ENCODE measurements around the gene OTUB1. TPM values are rescaled to one million over a fixed set of nuclear protein-coding genes. Genes with fewer than 3 reads are reported as not detected.
A peak's percentile ranks its signal among the peaks of the same experiment; 100 is the strongest.

Gene OTUB1
- total and polyA plus RNA-seq, 7 experiments from 2014 or later, result 59.4 to 125 (median 75.0) TPM

DNA sequence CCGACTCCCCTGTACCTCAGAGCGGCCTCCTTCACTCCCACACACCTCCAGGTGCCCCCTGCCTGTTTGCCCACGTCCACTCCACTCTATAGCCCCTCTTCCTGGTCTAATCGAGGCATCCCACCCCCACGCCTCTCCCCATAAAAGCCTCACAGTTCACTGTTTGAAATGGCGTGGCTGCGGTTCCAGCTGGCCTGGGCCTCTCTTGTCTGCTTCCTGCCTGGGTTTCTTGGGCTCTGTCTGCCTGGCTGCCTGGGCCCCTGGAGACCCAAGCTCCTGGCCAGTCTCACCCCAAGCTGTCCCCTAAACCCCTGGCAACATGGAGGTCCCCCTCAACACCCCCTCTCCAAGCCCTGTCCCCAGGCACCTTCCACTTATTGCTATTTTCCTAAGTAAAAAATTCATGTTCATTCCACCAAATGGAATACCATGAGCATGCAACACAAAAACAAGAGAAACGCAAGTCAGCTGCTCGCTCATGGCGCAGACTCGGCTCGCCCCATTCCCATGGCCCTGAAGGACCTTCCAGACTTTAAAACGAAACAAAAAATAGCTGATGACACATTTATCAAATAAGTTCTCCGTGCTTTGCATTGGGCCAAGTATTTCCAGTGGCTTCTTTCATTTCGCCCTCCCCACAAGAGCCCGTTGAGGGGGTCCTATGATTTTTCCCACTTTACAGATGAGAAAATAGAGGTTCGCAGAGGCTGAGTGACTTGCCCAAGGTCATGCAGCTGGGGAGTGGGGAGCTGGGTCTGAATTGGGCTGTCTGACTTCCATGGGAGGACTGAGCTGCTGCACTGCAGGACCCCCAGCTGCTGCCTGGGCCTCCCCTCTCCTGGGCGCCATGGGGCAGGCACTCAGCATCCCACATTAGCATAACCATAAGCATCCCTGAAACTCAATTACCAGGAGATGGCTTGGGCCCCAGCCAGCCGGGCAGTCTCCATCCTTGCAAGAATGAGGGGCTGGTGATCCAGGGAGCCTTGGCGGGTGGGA lies 37.8 kb downstream of the OTUB1 start:
- Histone ChIP-seq H3K27ac (ENCODE audit: low read depth, low read length) (no peak overlapping the region), H3K4me1 (ENCODE audit: control insufficient read depth in 2 of 2, insufficient read depth in 2 of 2, low read length in 2 of 2) (no peaks in the 10 kb centered on the region), H3K9me3 (ENCODE audit: control insufficient read depth in 2 of 3, low read length in 3 of 3) (no peaks in the 10 kb centered on the region), H3K4me3 (ENCODE audit: low read length) (no peak overlapping the region), H3K36me3 (ENCODE audit: control insufficient read depth in 2 of 3, insufficient read depth in 3 of 3, low read length in 3 of 3) (no peaks in the 10 kb centered on the region), H3K27me3 (ENCODE audit: control insufficient read depth in 2 of 2, insufficient read depth in 2 of 2, low read length in 2 of 2) (no peaks in the 10 kb centered on the region)
- ChIA-PET POLR2A (no interaction called here), CTCF (interaction anchor here (0.6 to 2.0 kb wide), 2 partner anchors 12 to 23 kb away, joined by 4 read pairs; no protein-coding TSS in a partner anchor)
- no peak for ATAC-seq
- H3K9me3 Mint-ChIP-seq, result no peaks in the 10 kb centered on the region
- peaks cover 0 to 10% (median 6%) of the 10 kb centered on the region in 5 donors for H3K27me3 Mint-ChIP-seq
- intact Hi-C loops (cut with micrococcal nuclease), result no loop called here
- peaks cover 0 to 5% (median 0%) of the 10 kb centered on the region in 7 donors for H3K4me1 Mint-ChIP-seq
- H3K4me3 Mint-ChIP-seq, result no peak overlapping the region
- no peak for DNase-seq
- H3K27ac Mint-ChIP-seq, result no peak overlapping the region
- H3K36me3 Mint-ChIP-seq, result no peaks in the 10 kb centered on the region

DNA sequence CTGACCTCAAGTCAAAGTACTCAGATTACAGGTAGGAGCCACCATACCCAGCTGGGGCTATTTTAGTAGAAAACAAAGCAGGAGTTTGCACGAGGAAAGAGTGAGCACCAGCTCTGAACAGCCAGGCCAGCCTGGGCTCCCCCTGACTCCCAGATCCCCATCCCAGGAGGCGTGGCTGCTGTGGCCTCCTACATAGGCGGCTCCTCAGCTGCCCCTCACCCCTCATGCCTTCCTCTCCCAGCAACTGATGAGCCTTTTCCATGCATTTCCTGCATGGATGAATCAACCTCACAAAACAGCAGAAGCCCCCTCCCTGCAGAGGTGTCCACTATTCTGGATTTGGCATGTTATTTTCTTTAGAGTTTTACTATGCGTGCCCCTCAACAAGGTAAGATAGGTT lies 39.0 kb downstream of the OTUB1 start:
- POLR2A ChIA-PET, result no interaction called here
- Mint-ChIP-seq H3K4me3 (no peak overlapping the region), H3K27ac (no peak overlapping the region), H3K27me3 (peaks cover 0 to 16% (median 6%) of the 10 kb centered on the region in 5 donors), H3K9me3 (no peaks in the 10 kb centered on the region), H3K4me1 (peaks cover 0 to 9% (median 0%) of the 10 kb centered on the region in 7 donors), H3K36me3 (no peaks in the 10 kb centered on the region)
- Histone ChIP-seq H3K27ac (ENCODE audit: low read depth, low read length) (no peak overlapping the region), H3K27me3 (ENCODE audit: control insufficient read depth in 2 of 2, insufficient read depth in 2 of 2, low read length in 2 of 2) (no peaks in the 10 kb centered on the region), H3K4me1 (ENCODE audit: control insufficient read depth in 2 of 2, insufficient read depth in 2 of 2, low read length in 2 of 2) (no peaks in the 10 kb centered on the region), H3K9me3 (ENCODE audit: control insufficient read depth in 2 of 3, low read length in 3 of 3) (no peaks in the 10 kb centered on the region), H3K36me3 (ENCODE audit: control insufficient read depth in 2 of 3, insufficient read depth in 3 of 3, low read length in 3 of 3) (no peaks in the 10 kb centered on the region), H3K4me3 (ENCODE audit: low read length) (no peak overlapping the region)
- DNase-seq, result no peak
- intact Hi-C loops (cut with micrococcal nuclease), result no loop called here
- CTCF ChIA-PET, result interaction anchor here (0.9 to 2.0 kb wide), 2 partner anchors 8 to 24 kb away, joined by 3 to 4 read pairs; no protein-coding TSS in a partner anchor
- ATAC-seq, result no peak

DNA sequence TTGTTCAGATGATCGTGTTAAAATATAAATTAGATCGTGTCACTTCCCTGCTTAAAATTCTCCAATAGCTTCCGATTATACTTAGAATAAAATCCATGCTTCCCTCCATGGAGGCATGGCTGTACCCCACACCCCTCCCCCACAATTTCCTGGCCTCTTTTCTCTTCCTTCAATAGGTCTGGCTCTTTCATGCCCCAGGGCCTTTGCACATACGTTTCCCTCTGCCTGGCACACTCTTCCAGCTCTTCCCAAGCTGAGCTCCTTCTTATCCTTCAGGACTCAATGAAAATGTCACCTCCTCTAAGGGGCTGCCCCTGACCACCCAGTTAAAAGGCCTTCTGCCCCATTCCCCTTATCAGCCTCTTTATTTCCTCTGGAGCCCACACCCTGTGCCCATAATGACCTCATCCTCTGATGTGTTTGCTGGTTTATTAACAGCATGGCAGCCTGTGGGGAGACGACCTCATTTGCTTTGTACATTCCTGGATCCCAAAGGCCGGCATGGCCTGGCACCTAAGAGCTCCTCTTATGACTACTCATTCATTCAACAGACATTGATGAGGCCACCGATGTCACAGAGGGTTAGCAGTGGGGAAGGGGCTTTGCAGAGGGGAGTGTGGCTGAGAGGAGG lies 40.5 kb downstream of the OTUB1 start:
- no peaks in the 10 kb centered on the region for H3K27me3 ChIP-seq (ENCODE audit: control insufficient read depth in 2 of 2, insufficient read depth in 2 of 2, low read length in 2 of 2)
- Mint-ChIP-seq H3K9me3 (no peaks in the 10 kb centered on the region), H3K4me1 (peaks cover 0 to 6% (median 0%) of the 10 kb centered on the region in 7 donors), H3K27me3 (peaks cover 0 to 16% (median 6%) of the 10 kb centered on the region in 5 donors), H3K4me3 (peak overlapping the region in 2 of 10 donors; percentile 29 to 52), H3K36me3 (no peaks in the 10 kb centered on the region), H3K27ac (peak overlapping the region in 1 of 9 donors; percentile 21)
- intact Hi-C loops (cut with micrococcal nuclease), result no loop called here
- ATAC-seq, result no peak
- H3K9me3 ChIP-seq (ENCODE audit: control insufficient read depth in 2 of 3, low read length in 3 of 3), result no peaks in the 10 kb centered on the region
- no peak overlapping the region for H3K27ac ChIP-seq (ENCODE audit: low read depth, low read length)
- H3K4me3 ChIP-seq (ENCODE audit: low read length), result no peak overlapping the region
- POLR2A ChIA-PET, result no interaction called here
- no peak for DNase-seq
- H3K4me1 ChIP-seq (ENCODE audit: control insufficient read depth in 2 of 2, insufficient read depth in 2 of 2, low read length in 2 of 2), result no peaks in the 10 kb centered on the region
- H3K36me3 ChIP-seq (ENCODE audit: control insufficient read depth in 2 of 3, insufficient read depth in 3 of 3, low read length in 3 of 3), result no peaks in the 10 kb centered on the region
- CTCF ChIA-PET, result no interaction called here

DNA sequence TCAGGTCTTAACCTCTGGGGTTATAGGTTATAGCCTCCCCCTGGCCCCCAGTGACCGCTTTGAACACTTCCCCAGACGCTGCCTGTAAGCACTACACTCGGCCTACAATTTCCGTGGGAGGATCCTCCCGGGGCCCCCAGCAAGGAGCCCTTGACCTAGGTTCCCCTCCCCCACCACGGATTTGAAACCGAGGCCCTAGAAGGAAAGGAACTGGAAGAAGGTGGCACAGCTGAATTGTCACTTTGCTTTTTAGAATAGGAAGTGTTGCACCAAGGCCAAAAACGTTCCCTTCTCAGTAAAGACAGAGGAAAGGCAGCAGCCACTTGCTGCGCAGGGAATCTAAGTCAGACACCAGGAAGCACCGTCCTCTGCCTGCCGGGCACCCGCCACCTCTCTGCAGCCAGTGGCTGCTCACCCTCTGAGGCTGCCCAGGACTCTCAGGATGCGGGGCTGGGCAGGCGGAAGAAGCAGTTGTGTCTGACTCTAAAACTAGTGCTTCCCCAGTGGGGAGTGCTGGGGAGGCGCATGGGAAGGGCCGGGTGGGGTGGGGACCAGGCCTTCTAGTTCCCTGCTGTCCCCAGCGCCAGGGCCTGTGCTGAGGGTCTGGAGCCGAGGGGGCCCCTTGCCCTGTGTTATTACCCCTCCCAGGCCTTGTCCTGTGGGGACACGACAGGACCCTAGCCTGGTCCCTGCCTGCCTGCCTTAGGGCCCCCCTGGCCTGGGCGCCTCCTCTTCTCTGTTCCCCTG lies 41.6 kb downstream of the OTUB1 start:
- H3K36me3 Mint-ChIP-seq, result no peaks in the 10 kb centered on the region
- intact Hi-C loops (cut with micrococcal nuclease), result no loop called here
- ATAC-seq, result peak; percentile 32
- Histone ChIP-seq H3K27ac (ENCODE audit: low read depth, low read length) (no peak overlapping the region), H3K36me3 (ENCODE audit: control insufficient read depth in 2 of 3, insufficient read depth in 3 of 3, low read length in 3 of 3) (no peaks in the 10 kb centered on the region), H3K4me1 (ENCODE audit: control insufficient read depth in 2 of 2, insufficient read depth in 2 of 2, low read length in 2 of 2) (no peaks in the 10 kb centered on the region), H3K9me3 (ENCODE audit: control insufficient read depth in 2 of 3, low read length in 3 of 3) (no peaks in the 10 kb centered on the region), H3K4me3 (ENCODE audit: low read length) (no peak overlapping the region), H3K27me3 (ENCODE audit: control insufficient read depth in 2 of 2, insufficient read depth in 2 of 2, low read length in 2 of 2) (no peaks in the 10 kb centered on the region)
- no peaks in the 10 kb centered on the region for H3K9me3 Mint-ChIP-seq
- peak overlapping the region in 1 of 10 donors; percentile 38 for H3K4me3 Mint-ChIP-seq
- CTCF ChIA-PET, result no interaction called here
- no peak for DNase-seq
- H3K27ac Mint-ChIP-seq, result no peak overlapping the region
- POLR2A ChIA-PET, result no interaction called here
- H3K4me1 Mint-ChIP-seq, result peaks cover 0 to 4% (median 0%) of the 10 kb centered on the region in 7 donors
- peaks cover 4 to 20% (median 10%) of the 10 kb centered on the region in 5 donors for H3K27me3 Mint-ChIP-seq

DNA sequence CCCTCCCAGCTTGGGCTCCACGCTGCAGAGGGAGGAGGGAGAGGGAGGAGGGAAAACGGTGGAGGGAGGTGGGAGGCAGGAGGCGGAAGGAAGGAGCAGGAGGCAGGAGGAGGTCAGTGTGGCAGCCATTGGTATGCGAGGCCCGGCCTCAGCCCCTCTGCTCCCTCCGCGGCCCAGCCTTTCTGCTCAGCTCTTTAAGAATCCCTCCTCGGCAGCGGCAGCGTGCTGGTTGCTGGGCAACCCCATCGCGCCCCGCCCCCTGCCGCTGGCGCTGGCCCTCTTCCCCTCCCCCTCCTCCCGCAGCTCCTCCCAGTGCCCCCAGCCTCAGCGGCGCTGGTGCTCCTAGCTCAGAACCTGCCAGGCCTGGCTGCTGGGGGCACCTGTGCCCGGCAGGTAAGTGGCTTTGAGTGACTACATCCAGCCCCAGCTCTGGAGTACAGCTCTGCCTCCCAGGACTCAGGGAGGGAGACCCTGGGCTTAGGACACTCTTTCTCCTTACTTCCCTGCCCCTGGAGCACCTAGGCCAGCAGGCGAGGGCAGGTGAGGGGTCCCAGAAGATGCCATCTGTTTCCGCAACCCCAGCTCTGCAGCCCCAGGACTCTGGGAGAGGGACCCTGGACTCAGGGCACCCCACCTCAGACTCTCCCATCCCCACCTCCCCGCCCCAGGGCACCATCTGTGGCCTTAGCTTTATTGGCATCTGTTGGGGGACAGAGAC lies 42.3 kb downstream of the OTUB1 start:
- H3K4me1 ChIP-seq (ENCODE audit: control insufficient read depth in 2 of 2, insufficient read depth in 2 of 2, low read length in 2 of 2), result no peaks in the 10 kb centered on the region
- H3K4me3 ChIP-seq (ENCODE audit: low read length), result no peak overlapping the region
- no peak for ATAC-seq
- no peaks in the 10 kb centered on the region for H3K36me3 ChIP-seq (ENCODE audit: control insufficient read depth in 2 of 3, insufficient read depth in 3 of 3, low read length in 3 of 3)
- no peak overlapping the region for H3K27ac ChIP-seq (ENCODE audit: low read depth, low read length)
- no peak overlapping the region for H3K4me3 Mint-ChIP-seq
- DNase-seq, result peak in 1 of 9 donors; percentile 7
- H3K4me1 Mint-ChIP-seq, result peaks cover 0 to 4% (median 0%) of the 10 kb centered on the region in 7 donors
- ChIA-PET CTCF (no interaction called here), POLR2A (no interaction called here)
- intact Hi-C loops (cut with micrococcal nuclease), result no loop called here
- no peaks in the 10 kb centered on the region for H3K27me3 ChIP-seq (ENCODE audit: control insufficient read depth in 2 of 2, insufficient read depth in 2 of 2, low read length in 2 of 2)
- H3K27ac Mint-ChIP-seq, result no peak overlapping the region
- no peaks in the 10 kb centered on the region for H3K9me3 Mint-ChIP-seq
- H3K9me3 ChIP-seq (ENCODE audit: control insufficient read depth in 2 of 3, low read length in 3 of 3), result no peaks in the 10 kb centered on the region
- H3K36me3 Mint-ChIP-seq, result no peaks in the 10 kb centered on the region
- peaks cover 7 to 21% (median 11%) of the 10 kb centered on the region in 5 donors for H3K27me3 Mint-ChIP-seq

DNA sequence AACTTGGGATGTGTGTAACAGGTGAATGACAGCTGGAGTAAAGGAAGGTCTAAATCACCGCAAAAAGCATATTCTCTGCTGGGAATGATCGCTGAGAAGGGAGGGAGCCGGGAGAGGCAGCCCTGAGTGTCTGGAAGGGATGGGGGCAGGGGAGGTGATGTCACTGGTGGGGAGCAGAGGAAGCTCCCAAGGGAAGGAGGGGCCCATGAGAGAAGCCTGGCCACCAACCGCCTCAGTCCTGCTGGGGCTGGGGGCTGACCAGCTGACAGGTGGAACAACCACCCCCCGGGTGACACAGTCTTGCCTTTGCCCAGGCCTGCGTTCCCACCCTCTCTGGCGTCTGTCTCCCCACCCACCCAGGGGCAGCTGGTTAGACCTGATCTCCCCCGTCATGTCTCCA lies 43.5 kb downstream of the OTUB1 start:
- Mint-ChIP-seq H3K4me3 (peak overlapping the region in 1 of 10 donors; percentile 16), H3K27ac (no peak overlapping the region), H3K27me3 (peaks cover 18 to 31% (median 21%) of the 10 kb centered on the region in 5 donors), H3K4me1 (peaks cover 2 to 8% (median 6%) of the 10 kb centered on the region in 7 donors), H3K9me3 (peaks cover 0 to 1% (median 0%) of the 10 kb centered on the region in 11 donors), H3K36me3 (peaks cover 0 to 3% (median 0%) of the 10 kb centered on the region in 5 donors)
- no peak for ATAC-seq
- intact Hi-C loops (cut with micrococcal nuclease), result no loop called here
- H3K4me1 ChIP-seq (ENCODE audit: control insufficient read depth in 2 of 2, insufficient read depth in 2 of 2, low read length in 2 of 2), result no peaks in the 10 kb centered on the region
- no peaks in the 10 kb centered on the region for H3K27me3 ChIP-seq (ENCODE audit: control insufficient read depth in 2 of 2, insufficient read depth in 2 of 2, low read length in 2 of 2)
- H3K9me3 ChIP-seq (ENCODE audit: control insufficient read depth in 2 of 3, low read length in 3 of 3), result no peaks in the 10 kb centered on the region
- no peak overlapping the region for H3K4me3 ChIP-seq (ENCODE audit: low read length)
- no peak for DNase-seq
- CTCF ChIA-PET, result no interaction called here
- POLR2A ChIA-PET, result no interaction called here
- H3K36me3 ChIP-seq (ENCODE audit: control insufficient read depth in 2 of 3, insufficient read depth in 3 of 3, low read length in 3 of 3), result no peaks in the 10 kb centered on the region
- H3K27ac ChIP-seq (ENCODE audit: low read depth, low read length), result no peak overlapping the region
